ENCODE results near the gene GGCX. TPM values are rescaled to one million over a fixed set of nuclear protein-coding genes. Genes with fewer than 3 reads are reported as not detected.

Gene GGCX
- total and polyA plus RNA-seq, 9 of the 15 experiments (the other 6 are each of a cell fraction or from before 2014, with no cell fraction given), result 14.4 to 47.1 (median 28.1) TPM

DNA sequence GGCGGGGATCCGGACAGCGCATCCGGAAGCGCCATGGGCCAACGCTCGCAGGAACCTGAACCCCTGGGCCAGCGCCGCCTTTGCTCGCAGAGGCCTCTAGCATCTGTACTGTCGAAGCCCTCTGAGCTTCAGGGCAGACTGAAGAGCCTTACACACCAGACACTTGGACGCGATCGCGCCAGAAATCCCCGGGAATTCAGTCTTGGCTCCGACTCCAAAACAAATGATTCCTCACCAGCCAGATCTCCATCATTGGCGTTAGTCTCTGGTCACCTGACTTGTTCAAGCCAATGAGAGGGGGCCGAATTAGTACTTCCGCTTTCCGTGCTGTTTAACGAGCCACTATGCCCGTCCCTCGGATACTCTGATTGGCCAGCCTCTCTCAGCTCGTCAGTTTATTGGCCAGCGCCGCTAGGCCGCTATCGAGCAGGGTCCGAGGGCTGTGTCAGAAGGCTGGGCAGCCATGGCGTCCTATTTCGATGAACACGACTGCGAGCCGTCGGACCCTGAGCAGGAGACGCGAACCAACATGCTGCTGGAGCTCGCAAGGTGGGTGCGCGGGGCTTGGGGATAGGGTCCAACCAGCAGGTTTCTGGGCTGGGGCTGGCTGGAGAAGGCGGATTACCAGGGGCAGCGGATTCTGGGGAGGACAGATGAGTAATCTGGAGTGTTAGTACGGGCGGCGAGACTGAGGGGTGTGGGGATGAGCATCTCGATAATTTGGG is 34.2 kb upstream of the GGCX start, which contains the start of gene RNF181 (continued):
- TF ChIP-seq, protein P1, sequence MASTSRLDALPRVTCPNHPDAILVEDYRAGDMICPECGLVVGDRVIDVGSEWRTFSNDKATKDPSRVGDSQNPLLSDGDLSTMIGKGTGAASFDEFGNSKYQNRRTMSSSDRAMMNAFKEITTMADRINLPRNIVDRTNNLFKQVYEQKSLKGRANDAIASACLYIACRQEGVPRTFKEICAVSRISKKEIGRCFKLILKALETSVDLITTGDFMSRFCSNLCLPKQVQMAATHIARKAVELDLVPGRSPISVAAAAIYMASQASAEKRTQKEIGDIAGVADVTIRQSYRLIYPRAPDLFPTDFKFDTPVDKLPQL (IDR thresholded peaks at IDR 0.05; ENCODE audit: extremely low read depth, insufficient read length), result no peak
- TF ChIP-seq FOXJ2 (tag; IDR thresholded peaks at IDR 0.05) (no peak), SRSF7 (optimal IDR thresholded peaks at IDR 0.05; ENCODE audit: low read depth, low read length) (no peak), JUNB (CRISPR knock-in tag; conservative IDR thresholded peaks at IDR 0.05) (no peak), ZNF143 (CRISPR knock-in tag; IDR thresholded peaks at IDR 0.05) (no peak), ETV6 (IDR thresholded peaks at IDR 0.05; ENCODE audit: borderline replicate concordance in 1 of 2, low read depth in 2 of 2, low read length in 1 of 2) (no peak; a peak in 1 of 4 replicates), ETV6 (CRISPR knock-in tag; IDR thresholded peaks at IDR 0.05; ENCODE audit: borderline replicate concordance) (no peak), ZNF57 (CRISPR knock-in tag; IDR thresholded peaks at IDR 0.05) (no peak), ZFP1 (CRISPR knock-in tag; IDR thresholded peaks at IDR 0.05) (no peak), EZH2 (IDR thresholded peaks at IDR 0.05; ENCODE audit: borderline replicate concordance, low read depth, low read length) (no peak), TCF3 (CRISPR knock-in tag; IDR thresholded peaks at IDR 0.05) (peak; percentile 14; the same call in 1 of the 2 replicates), ESRRA (IDR thresholded peaks at IDR 0.05; ENCODE audit: borderline replicate concordance, low read depth) (no peak), TAF9B (IDR thresholded peaks at IDR 0.05; ENCODE audit: partially characterized antibody) (peak; percentile 69)
- TF ChIP-seq, protein P2, sequence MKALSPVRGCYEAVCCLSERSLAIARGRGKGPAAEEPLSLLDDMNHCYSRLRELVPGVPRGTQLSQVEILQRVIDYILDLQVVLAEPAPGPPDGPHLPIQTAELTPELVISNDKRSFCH (CRISPR knock-in tag; IDR thresholded peaks at IDR 0.05), result no peak
- TF ChIP-seq, protein P2 (tag; IDR thresholded peaks at IDR 0.05), result no peak
- TF ChIP-seq, protein P3, sequence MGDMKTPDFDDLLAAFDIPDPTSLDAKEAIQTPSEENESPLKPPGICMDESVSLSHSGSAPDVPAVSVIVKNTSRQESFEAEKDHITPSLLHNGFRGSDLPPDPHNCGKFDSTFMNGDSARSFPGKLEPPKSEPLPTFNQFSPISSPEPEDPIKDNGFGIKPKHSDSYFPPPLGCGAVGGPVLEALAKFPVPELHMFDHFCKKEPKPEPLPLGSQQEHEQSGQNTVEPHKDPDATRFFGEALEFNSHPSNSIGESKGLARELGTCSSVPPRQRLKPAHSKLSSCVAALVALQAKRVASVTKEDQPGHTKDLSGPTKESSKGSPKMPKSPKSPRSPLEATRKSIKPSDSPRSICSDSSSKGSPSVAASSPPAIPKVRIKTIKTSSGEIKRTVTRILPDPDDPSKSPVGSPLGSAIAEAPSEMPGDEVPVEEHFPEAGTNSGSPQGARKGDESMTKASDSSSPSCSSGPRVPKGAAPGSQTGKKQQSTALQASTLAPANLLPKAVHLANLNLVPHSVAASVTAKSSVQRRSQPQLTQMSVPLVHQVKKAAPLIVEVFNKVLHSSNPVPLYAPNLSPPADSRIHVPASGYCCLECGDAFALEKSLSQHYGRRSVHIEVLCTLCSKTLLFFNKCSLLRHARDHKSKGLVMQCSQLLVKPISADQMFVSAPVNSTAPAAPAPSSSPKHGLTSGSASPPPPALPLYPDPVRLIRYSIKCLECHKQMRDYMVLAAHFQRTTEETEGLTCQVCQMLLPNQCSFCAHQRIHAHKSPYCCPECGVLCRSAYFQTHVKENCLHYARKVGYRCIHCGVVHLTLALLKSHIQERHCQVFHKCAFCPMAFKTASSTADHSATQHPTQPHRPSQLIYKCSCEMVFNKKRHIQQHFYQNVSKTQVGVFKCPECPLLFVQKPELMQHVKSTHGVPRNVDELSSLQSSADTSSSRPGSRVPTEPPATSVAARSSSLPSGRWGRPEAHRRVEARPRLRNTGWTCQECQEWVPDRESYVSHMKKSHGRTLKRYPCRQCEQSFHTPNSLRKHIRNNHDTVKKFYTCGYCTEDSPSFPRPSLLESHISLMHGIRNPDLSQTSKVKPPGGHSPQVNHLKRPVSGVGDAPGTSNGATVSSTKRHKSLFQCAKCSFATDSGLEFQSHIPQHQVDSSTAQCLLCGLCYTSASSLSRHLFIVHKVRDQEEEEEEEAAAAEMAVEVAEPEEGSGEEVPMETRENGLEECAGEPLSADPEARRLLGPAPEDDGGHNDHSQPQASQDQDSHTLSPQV (IDR thresholded peaks at IDR 0.05), result peak; percentile 26; the same call in 1 of the 2 replicates
- TF ChIP-seq, protein P4, sequence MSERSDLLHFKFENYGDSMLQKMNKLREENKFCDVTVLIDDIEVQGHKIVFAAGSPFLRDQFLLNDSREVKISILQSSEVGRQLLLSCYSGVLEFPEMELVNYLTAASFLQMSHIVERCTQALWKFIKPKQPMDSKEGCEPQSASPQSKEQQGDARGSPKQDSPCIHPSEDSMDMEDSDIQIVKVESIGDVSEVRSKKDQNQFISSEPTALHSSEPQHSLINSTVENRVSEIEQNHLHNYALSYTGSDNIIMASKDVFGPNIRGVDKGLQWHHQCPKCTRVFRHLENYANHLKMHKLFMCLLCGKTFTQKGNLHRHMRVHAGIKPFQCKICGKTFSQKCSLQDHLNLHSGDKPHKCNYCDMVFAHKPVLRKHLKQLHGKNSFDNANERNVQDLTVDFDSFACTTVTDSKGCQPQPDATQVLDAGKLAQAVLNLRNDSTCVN (CRISPR knock-in tag; IDR thresholded peaks at IDR 0.05), result peak; percentile 67; the same call in 1 of the 2 replicates
- TF ChIP-seq, protein P5, sequence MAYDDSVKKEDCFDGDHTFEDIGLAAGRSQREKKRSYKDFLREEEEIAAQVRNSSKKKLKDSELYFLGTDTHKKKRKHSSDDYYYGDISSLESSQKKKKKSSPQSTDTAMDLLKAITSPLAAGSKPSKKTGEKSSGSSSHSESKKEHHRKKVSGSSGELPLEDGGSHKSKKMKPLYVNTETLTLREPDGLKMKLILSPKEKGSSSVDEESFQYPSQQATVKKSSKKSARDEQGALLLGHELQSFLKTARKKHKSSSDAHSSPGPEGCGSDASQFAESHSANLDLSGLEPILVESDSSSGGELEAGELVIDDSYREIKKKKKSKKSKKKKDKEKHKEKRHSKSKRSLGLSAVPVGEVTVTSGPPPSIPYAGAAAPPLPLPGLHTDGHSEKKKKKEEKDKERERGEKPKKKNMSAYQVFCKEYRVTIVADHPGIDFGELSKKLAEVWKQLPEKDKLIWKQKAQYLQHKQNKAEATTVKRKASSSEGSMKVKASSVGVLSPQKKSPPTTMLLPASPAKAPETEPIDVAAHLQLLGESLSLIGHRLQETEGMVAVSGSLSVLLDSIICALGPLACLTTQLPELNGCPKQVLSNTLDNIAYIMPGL (CRISPR knock-in tag; IDR thresholded peaks at IDR 0.05), result peak; percentile 71; the same call in 1 of the 2 replicates
- TF ChIP-seq, protein P6, sequence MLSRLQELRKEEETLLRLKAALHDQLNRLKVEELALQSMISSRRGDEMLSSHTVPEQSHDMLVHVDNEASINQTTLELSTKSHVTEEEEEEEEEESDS (CRISPR knock-in tag; IDR thresholded peaks at IDR 0.05), result no peak

Measured in K562 (cell line).